OCI-LY7 (cell line): ENCODE results near the gene ZNF80. TPM values are rescaled to one million over a fixed set of nuclear protein-coding genes. Genes with fewer than 3 reads are reported as not detected.

ENCODE experiments used
- BruUV-seq: library from RNA; stranded (reverse); fragments of 400-500 nt; replicated peaks from 2 replicates; lab custom pipeline; 2021; lab: Mats Ljungman, UMichigan
- CTCF ChIA-PET: fragments of 300-600 bp; sonication (Branson Sonifier 250); formaldehyde crosslinking; loops from one replicate; lab custom pipeline; 2022; ENCODE audit warnings: antibody characterized with exemption; ENCODE audit not compliant: unreplicated experiment; lab: Charles Lee
- POLR2A ChIA-PET: fragments of 300-600 bp; sonication (Branson Sonifier 250); formaldehyde crosslinking; loops from one replicate; lab custom pipeline; 2022; ENCODE audit warnings: antibody characterized with exemption; lab: Charles Lee
- DNase-seq: peaks from one replicate; pipeline ENCODE4 v3.0.0-alpha.2; 2015; ENCODE audit warnings: low spot score
- H2AFZ ChIP-seq: fragments of 200-600 bp; sonication (generic), shearing (Covaris generic); 2 replicates; pipeline ENCODE4 v1.6.1; 2014; ENCODE audit warnings: mild to moderate bottlenecking, antibody characterized with exemption, low read length, moderate library complexity
- H3K27ac ChIP-seq: fragments of 200-600 bp; sonication (generic); 2 replicates; pipeline ENCODE4 v1.5.1; 2014; ENCODE audit warnings: mixed run types, low read depth, mild to moderate bottlenecking, moderate library complexity, low read length, inconsistent platforms; ENCODE audit not compliant: poor library complexity, severe bottlenecking
- H3K36me3 ChIP-seq: fragments of 200-600 bp; sonication (generic); 2 replicates; pipeline ENCODE4 v1.6.1; 2014; ENCODE audit warnings: mild to moderate bottlenecking, antibody characterized with exemption, low read length, moderate library complexity, mixed read lengths; ENCODE audit not compliant: insufficient read depth
- H3K4me1 ChIP-seq: fragments of 200-600 bp; sonication (generic); 2 replicates; pipeline ENCODE4 v1.5.1; 2014; ENCODE audit warnings: mild to moderate bottlenecking, low read length; ENCODE audit not compliant: insufficient read depth, poor library complexity, severe bottlenecking
- H3K4me2 ChIP-seq: fragments of 200-600 bp; sonication (generic); 2 replicates; pipeline ENCODE4 v1.6.1; 2014; ENCODE audit warnings: mild to moderate bottlenecking, low read length
- H3K4me3 ChIP-seq: fragments of 200-600 bp; sonication (generic); 2 replicates; pipeline ENCODE4 v1.5.1; 2014; ENCODE audit warnings: mild to moderate bottlenecking, low read depth, low read length; ENCODE audit not compliant: poor library complexity, severe bottlenecking
- H3K79me2 ChIP-seq: fragments of 200-600 bp; sonication (generic); 2 replicates; pipeline ENCODE4 v1.6.1; 2016; ENCODE audit warnings: low read depth, mild to moderate bottlenecking, low read length, moderate library complexity, mixed read lengths; ENCODE audit not compliant: insufficient read depth
- H3K9me2 ChIP-seq: fragments of 200-600 bp; sonication (generic); 2 replicates; pipeline ENCODE4 v1.6.1; 2016; ENCODE audit warnings: mild to moderate bottlenecking, low read length, mixed read lengths; ENCODE audit not compliant: insufficient read depth
- H3K9me3 ChIP-seq: fragments of 200-600 bp; sonication (generic); 2 replicates; pipeline ENCODE4 v1.6.1; 2014; ENCODE audit warnings: mild to moderate bottlenecking, mixed run types, low read length, mixed read lengths
- H4K20me1 ChIP-seq: fragments of 200-600 bp; sonication (generic); 2 replicates; pipeline ENCODE4 v1.6.1; 2014; ENCODE audit warnings: mild to moderate bottlenecking, antibody characterized with exemption, low read length, moderate library complexity, mixed read lengths; ENCODE audit not compliant: insufficient read depth
- CTCF ChIP-seq: fragments of 200-600 bp; sonication (generic); conservative IDR thresholded peaks from 2 replicates; pipeline ENCODE4 v1.5.1; 2014; ENCODE audit warnings: mild to moderate bottlenecking, antibody characterized with exemption, low read length, moderate library complexity, mixed read lengths
- EZH2phosphoT487 ChIP-seq: fragments of 200-600 bp; sonication (generic); IDR thresholded peaks from 2 replicates; pipeline ENCODE4 v1.6.1; 2018; ENCODE audit warnings: low read depth, borderline replicate concordance, mild to moderate bottlenecking, mixed run types, antibody characterized with exemption, low read length, moderate library complexity, mixed read lengths
- intact Hi-C: fragments of 100-400 bp; cut with micrococcal nuclease; formaldehyde crosslinking; loops from one replicate; pipeline ENCODE4 v1.10.0; 2022; ENCODE audit not compliant: unreplicated experiment
- total RNA-seq, 2 experiments: library from RNA; depleted of rRNA in 1 of 2; stranded (reverse); fragments of >200 nt in 1 of 2; shearing (Covaris generic) in 1 of 2; gene quantifications; 2 replicates each; pipeline ENCODE4 v1.2.3, GENCODE V29; 2014 to 2022

Gene ZNF80
- total RNA-seq, 2 experiments from 2014 or later = not detected

- Histone ChIP-seq H3K36me3 (no peaks in the 10 kb centered on the region), H3K27ac (no peak overlapping the region), H3K79me2 (peaks cover 14% of the 10 kb centered on the region; the same call in 1 of the 2 replicates), H3K4me1 (peaks cover 63% of the 10 kb centered on the region), H4K20me1 (no peaks in the 10 kb centered on the region), H3K4me2 (no peak overlapping the region), H2AFZ (no peak overlapping the region), H3K9me3 (no peaks in the 10 kb centered on the region), H3K9me2 (no peaks in the 10 kb centered on the region), H3K4me3 (no peak overlapping the region)
- ChIA-PET CTCF (no interaction called here), POLR2A (interaction anchor here (0.6 to 1.7 kb wide), 6 partner anchors 9 to 876 kb away, joined by 3 to 7 read pairs (median 3); no protein-coding TSS in a partner anchor)
- no peak for DNase-seq
- BruUV-seq = no TSS peak
- TF ChIP-seq EZH2phosphoT487 (no peak), CTCF (no peak)
- intact Hi-C loops = loop anchor here (5.0 to 10.0 kb wide), 2 partner anchors 682 to 930 kb away; partner anchors contain the start of genes SIDT1 and ZBTB20
Observed at GRCh38 chr3:114217266-114217665, 20.1 kb downstream of the ZNF80 start.

- CTCF ChIA-PET = no interaction called here
- peaks cover 14% of the 10 kb centered on the region; the same call in 1 of the 2 replicates for H3K79me2 ChIP-seq
- intact Hi-C loops = loop anchor here (5.0 to 10.0 kb wide), 2 partner anchors 682 to 931 kb away; partner anchors contain the start of genes SIDT1 and ZBTB20
- peaks cover 66% of the 10 kb centered on the region for H3K4me1 ChIP-seq
- TF ChIP-seq EZH2phosphoT487 (no peak), CTCF (no peak)
- no peak for DNase-seq
- H3K27ac ChIP-seq = peak overlapping the region; percentile 99
- H3K9me2 ChIP-seq = no peaks in the 10 kb centered on the region
- POLR2A ChIA-PET = interaction anchor here (0.6 to 1.7 kb wide), 3 partner anchors 12 to 235 kb away, joined by 3 to 7 read pairs (median 3); no protein-coding TSS in a partner anchor
- no peaks in the 10 kb centered on the region for H3K36me3 ChIP-seq
- peak overlapping the region; percentile 91 for H3K4me2 ChIP-seq
- no peaks in the 10 kb centered on the region for H4K20me1 ChIP-seq
- H3K9me3 ChIP-seq = no peaks in the 10 kb centered on the region
- peak overlapping the region; percentile 69 for H3K4me3 ChIP-seq
- H2AFZ ChIP-seq = no peak overlapping the region
- no TSS peak for BruUV-seq
Observed at GRCh38 chr3:114216186-114216970, 21.0 kb downstream of the ZNF80 start.
